Upper lobe of left lung (tissue), 4 donors: Measurements from ENCODE around the gene NKAIN2.

ENCODE experiments used
- CTCF ChIP-seq, 6 experiments: fragments of 450-650 bp in 4 of 6; fragments of 200-600 bp in 2 of 6; sonication (generic) in 2 of 6; IDR thresholded peaks; one replicate each; pipeline ENCODE4 v1.5.1; 2016 to 2019; ENCODE audit warnings: antibody characterized with exemption in 6 of 6
- EP300 ChIP-seq, 4 donors: sonication (generic); formaldehyde crosslinking; IDR thresholded peaks; one replicate each; pipeline ENCODE4 v1.5.1; 2017; ENCODE audit warnings: antibody characterized with exemption in 4 of 4, control low read depth in 2 of 4
- POLR2A ChIP-seq, 4 donors: fragments of 450-650 bp; IDR thresholded peaks; one replicate each; pipeline ENCODE4 v1.5.1; 2016 to 2017; ENCODE audit warnings: antibody characterized with exemption in 4 of 4, mild to moderate bottlenecking in 2 of 4

DNA sequence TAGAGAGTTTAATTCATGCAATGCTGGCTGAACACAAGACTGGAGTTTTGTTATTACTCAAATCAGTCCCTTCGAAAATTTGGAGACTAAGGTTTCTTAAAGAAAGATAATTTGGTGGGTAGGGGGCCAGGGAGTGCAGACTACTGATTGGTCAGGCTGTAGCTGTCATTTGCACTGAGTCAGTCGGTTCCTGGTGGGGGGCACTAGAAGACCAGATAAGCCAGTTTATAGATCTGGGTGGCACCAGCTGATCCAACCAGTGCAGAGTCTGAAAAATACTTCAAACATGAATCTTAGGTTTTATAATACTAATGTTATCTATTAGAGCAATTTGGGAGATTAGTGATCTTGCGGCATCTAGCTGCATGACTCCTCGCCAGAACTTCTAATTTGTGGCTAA, 530.7 kb downstream of the NKAIN2 start:
- TF ChIP-seq POLR2A (IDR thresholded peaks at IDR 0.05) (no peak), CTCF (IDR thresholded peaks at IDR 0.05) (no peak), EP300 (IDR thresholded peaks at IDR 0.05) (no peak)
